OCI-M2 (cell line): Measurements from ENCODE around the gene SHROOM3.

Experiments used
- DNase-seq: peaks from one replicate; lab custom pipeline; 2025; ENCODE audit not compliant: unreplicated experiment; lab: John Stamatoyannopoulos, UW

SHROOM3 gene

DNA sequence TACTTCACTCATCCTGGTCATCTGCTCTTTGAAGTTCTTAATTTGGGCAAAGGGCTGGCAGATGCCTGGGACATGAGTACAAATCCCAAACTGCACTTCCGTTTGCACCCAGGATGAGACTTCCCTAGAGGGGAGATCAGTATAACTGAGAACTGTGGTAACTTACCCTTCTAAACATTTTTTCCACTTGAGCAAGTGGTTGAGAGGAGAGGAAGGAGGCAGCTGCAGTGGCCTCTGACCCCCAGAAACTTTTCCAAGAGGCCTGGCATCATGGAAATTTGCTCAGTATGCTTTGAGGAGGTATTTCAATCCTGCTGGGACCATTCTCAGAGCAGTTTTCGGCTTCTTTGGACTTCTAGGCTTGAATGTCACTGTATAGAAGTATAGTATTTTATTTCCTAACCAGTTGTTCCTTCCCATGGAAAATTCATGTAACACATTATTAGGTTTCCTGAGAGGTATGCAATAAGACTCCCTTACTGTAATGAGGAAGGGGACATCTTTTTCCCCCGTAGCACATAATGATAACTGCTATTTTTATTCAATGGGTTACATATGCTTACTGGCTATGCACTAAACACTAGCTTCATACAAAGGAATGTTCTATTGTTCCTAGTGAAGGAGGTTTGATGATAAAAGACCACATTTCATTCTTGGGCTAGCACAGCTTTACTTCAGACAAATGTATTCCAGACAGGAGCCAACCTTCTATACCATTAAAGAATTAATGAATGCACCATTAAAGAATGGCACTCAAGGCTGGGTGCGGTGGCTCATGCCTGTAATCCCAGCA, 129.3 kb downstream of the SHROOM3 start:
- DNase-seq = no peak

DNA sequence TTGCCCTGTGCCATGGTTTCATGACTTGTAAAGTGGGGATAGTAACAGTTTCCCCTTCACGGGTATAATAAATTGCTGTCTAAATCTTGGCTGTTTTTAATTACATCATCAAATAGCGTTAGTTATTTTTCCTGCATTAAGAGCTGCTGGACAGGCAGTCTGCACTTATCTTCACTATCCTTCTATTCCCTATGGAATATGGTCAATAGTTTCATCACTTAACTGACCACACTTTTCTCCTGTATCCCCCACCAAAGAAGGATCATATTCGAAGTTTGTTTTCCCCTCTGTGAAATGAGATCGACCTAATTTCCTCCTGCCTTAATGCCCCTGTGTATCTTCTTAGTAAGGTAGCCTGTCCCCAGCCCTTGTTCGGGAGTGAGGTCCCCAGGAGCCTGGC, 133.2 kb downstream of the SHROOM3 start:
- no peak for DNase-seq

DNA sequence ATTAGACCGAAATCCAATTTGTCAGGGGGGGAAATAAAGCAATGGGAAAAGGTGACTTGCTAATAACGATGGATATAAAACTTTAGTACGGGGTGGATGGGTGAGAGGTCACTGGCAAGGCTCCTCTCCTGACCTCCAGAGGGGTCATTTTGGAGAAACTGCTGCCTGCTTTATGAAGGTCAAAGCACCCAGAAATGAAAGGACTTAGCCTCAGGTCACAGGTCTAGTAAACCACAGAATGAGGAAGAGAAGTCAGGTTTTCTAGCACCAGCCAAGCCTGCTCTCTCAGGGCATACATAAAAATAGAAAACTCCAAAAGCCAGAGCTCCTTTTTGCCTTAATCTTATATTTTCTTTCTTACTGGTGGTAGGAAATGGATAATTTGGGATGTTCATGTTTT, 134.2 kb downstream of the SHROOM3 start:
- DNase-seq = no peak

GRCh38 chr4:76569706-76570105, 134.7 kb downstream of the SHROOM3 start:
- no peak for DNase-seq

GRCh38 chr4:76570141-76570973, 135.3 kb downstream of the SHROOM3 start:
- no peak for DNase-seq

GRCh38 chr4:76571274-76571673, 136.2 kb downstream of the SHROOM3 start:
- no peak for DNase-seq

- DNase-seq = no peak
Observed at GRCh38 chr4:76572224-76572623, 137.2 kb downstream of the SHROOM3 start.

- no peak for DNase-seq
Observed at GRCh38 chr4:76576824-76577223, 141.8 kb downstream of the SHROOM3 start.

GRCh38 chr4:76578002-76578560, 143.1 kb downstream of the SHROOM3 start:
- no peak for DNase-seq

- no peak for DNase-seq
Observed at GRCh38 chr4:76579596-76580375, 144.8 kb downstream of the SHROOM3 start.

- no peak for DNase-seq
Observed at GRCh38 chr4:76581077-76581962, 146.3 kb downstream of the SHROOM3 start.

- DNase-seq = no peak
Observed at GRCh38 chr4:76582074-76582816, 147.2 kb downstream of the SHROOM3 start.

- no peak for DNase-seq
Observed at GRCh38 chr4:76582817-76583087, 147.7 kb downstream of the SHROOM3 start.

GRCh38 chr4:76584241-76585152, 149.5 kb downstream of the SHROOM3 start:
- no peak for DNase-seq

- DNase-seq = no peak
Observed at GRCh38 chr4:76585272-76585671, 150.2 kb downstream of the SHROOM3 start.

- DNase-seq = no peak
Observed at GRCh38 chr4:76585897-76586360, 150.9 kb downstream of the SHROOM3 start.

- DNase-seq = no peak
Observed at GRCh38 chr4:76588274-76588673, 153.2 kb downstream of the SHROOM3 start.

DNA sequence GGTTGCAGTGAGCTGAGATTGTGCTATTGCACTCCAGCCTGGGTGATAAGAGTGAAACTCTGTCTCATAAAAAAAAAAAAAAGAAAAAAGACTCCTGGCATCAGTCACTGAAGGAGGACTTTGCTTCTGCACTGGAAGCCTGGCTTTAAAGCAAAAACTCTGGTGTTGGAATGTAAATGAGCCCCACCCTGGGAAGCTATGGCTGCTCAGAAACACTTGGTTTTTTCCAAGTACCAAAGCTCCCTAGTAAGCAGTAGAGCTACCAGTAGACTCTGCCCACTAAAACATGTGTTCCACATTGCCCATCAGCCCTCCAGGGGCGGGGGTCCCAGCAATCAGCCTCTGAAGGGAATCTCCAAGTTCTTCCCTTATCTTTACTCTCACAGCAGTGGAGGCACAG, 154.4 kb downstream of the SHROOM3 start:
- no peak for DNase-seq
